H1 (cell line): ENCODE results near the gene ZMIZ1. TPM values are rescaled to one million over a fixed set of nuclear protein-coding genes. Genes with fewer than 3 reads are reported as not detected.

ENCODE experiments used
- ATF2 ChIP-seq: IDR thresholded peaks from 2 replicates; pipeline ENCODE4 v1.6.1; 2012; ENCODE audit warnings: low read length, inconsistent platforms
- CHD7 ChIP-seq: fragments of 300-600 bp; sonication (generic); IDR thresholded peaks from 2 replicates; pipeline ENCODE4 v1.7.1; 2012; ENCODE audit warnings: low read length, moderate library complexity, mild to moderate bottlenecking, inconsistent platforms; ENCODE audit not compliant: insufficient replicate concordance
- EP300 ChIP-seq, 2 experiments: IDR thresholded peaks; 1 replicate in 1 of 2; 2 replicates in 1 of 2; pipeline ENCODE4 v1.6.1; 2011 to 2012; ENCODE audit warnings: low read depth in 2 of 2, low read length in 2 of 2, mild to moderate bottlenecking in 2 of 2, borderline replicate concordance in 1 of 2, inconsistent platforms in 1 of 2, moderate library complexity in 1 of 2
- FOSL1 ChIP-seq: IDR thresholded peaks from 2 replicates; pipeline ENCODE4 v1.6.1; 2011; ENCODE audit warnings: mild to moderate bottlenecking, low read depth, low read length, moderate library complexity; ENCODE audit not compliant: insufficient read depth
- KDM5A ChIP-seq: fragments of 200-600 bp; IDR thresholded peaks from 2 replicates; pipeline ENCODE4 v1.7.1; 2012; ENCODE audit warnings: mild to moderate bottlenecking, low read length, inconsistent platforms, mixed read lengths
- POLR2AphosphoS5 ChIP-seq: IDR thresholded peaks from 2 replicates; pipeline ENCODE4 v1.6.1; 2011; ENCODE audit warnings: low read depth, low read length
- SP2 ChIP-seq: IDR thresholded peaks from 2 replicates; pipeline ENCODE4 v1.6.1; 2012; ENCODE audit warnings: mild to moderate bottlenecking, low read length, inconsistent platforms
- polyA plus RNA-seq, 7 experiments: library from polyadenylated mRNA; depleted of rRNA in 3 of 7; stranded (reverse) in 5 of 7; unstranded in 2 of 7; fragments of >200 nt in 5 of 7; fragments of 200-250 nt in 2 of 7; gene quantifications; 1 replicate in 5 of 7; 2 replicates in 1 of 7; 4 replicates in 1 of 7; pipeline versions ENCODE4 v1.2.1 to v1.2.3, GENCODE V29; 2011 to 2013; ENCODE audit warnings: missing spikeins in 2 of 7, mixed read lengths in 2 of 7
- total RNA-seq: library from RNA; stranded (reverse); fragmentation: NEBNext Ultra II Directional; extraction: Animal tissue kit (Norgen Biotek cat#: 25700); gene quantifications from 2 replicates; pipeline ENCODE4 v1.2.1, GENCODE V29; 2021

ZMIZ1 gene
- total and polyA plus RNA-seq, 2 of the 8 experiments (the other 6 are each of a cell fraction or from before 2014, with no cell fraction given) = 8.1 to 28.0 TPM

- TF ChIP-seq CHD7 (no peak), SP2 (no peak), ATF2 (no peak), EP300 (IDR thresholded peaks at IDR 0.05; ENCODE audit: borderline replicate concordance in 1 of 2, low read depth in 2 of 2, low read length in 2 of 2) (no peak), FOSL1 (no peak), KDM5A (no peak), POLR2AphosphoS5 (no peak)
Observed at GRCh38 chr10:79346388-79347225, 277.8 kb downstream of the ZMIZ1 start (continued).
